Neutrophil (primary cell): ENCODE data around the gene ACYP1.

ENCODE experiments used
- H3K27ac ChIP-seq: fragments of 200-600 bp; sonication (generic); 2 replicates; pipeline ENCODE4 v1.5.1; 2016; ENCODE audit warnings: mild to moderate bottlenecking, moderate library complexity
- H3K27me3 ChIP-seq: fragments of 200-600 bp; sonication (generic); 2 replicates; pipeline ENCODE4 v1.6.0; 2016; ENCODE audit warnings: mild to moderate bottlenecking
- H3K36me3 ChIP-seq: fragments of 200-600 bp; sonication (generic); 2 replicates; pipeline ENCODE4 v1.5.1; 2017
- H3K4me1 ChIP-seq, 2 experiments: fragments of 200-600 bp in 1 of 2; sonication (generic) in 1 of 2; 1 replicate in 1 of 2; 2 replicates in 1 of 2; pipeline versions ENCODE4 v1.5.1 to v1.6.1; 2013 to 2016; ENCODE audit warnings: low read depth in 1 of 2, low read length in 1 of 2, mild to moderate bottlenecking in 1 of 2, moderate library complexity in 1 of 2; ENCODE audit not compliant: control insufficient read depth in 1 of 2, insufficient read depth in 1 of 2
- H3K4me3 ChIP-seq, 2 experiments: fragments of 200-600 bp in 1 of 2; sonication (generic) in 1 of 2; 1 replicate in 1 of 2; 2 replicates in 1 of 2; pipeline ENCODE4 v1.5.1; 2013 to 2016; ENCODE audit warnings: low read depth in 1 of 2, low read length in 1 of 2, mild to moderate bottlenecking in 1 of 2, moderate library complexity in 1 of 2
- H3K9me3 ChIP-seq: fragments of 200-600 bp; sonication (generic); 2 replicates; pipeline ENCODE4 v1.5.1; 2016
- CTCF ChIP-seq: fragments of 200-600 bp; sonication (generic); IDR thresholded peaks from 2 replicates; pipeline ENCODE4 v1.5.1; 2016; ENCODE audit warnings: antibody characterized with exemption

The ACYP1 gene

GRCh38 chr14:75090353-75090752 is 26.5 kb upstream of the ACYP1 start:
- TF ChIP-seq CTCF: no peak
- Histone ChIP-seq H3K27me3 (no peaks in the 10 kb centered on the region), H3K4me1 (no peaks in the 10 kb centered on the region), H3K36me3 (peaks cover 98% of the 10 kb centered on the region), H3K4me3 (no peak overlapping the region), H3K27ac (no peak overlapping the region), H3K9me3 (no peaks in the 10 kb centered on the region)

GRCh38 chr14:75088566-75089373 is 24.9 kb upstream of the ACYP1 start:
- H3K4me3 ChIP-seq: no peak overlapping the region
- peaks cover 98% of the 10 kb centered on the region for H3K36me3 ChIP-seq
- no peaks in the 10 kb centered on the region for H3K4me1 ChIP-seq
- no peaks in the 10 kb centered on the region for H3K9me3 ChIP-seq
- H3K27ac ChIP-seq: no peak overlapping the region
- no peaks in the 10 kb centered on the region for H3K27me3 ChIP-seq
- TF ChIP-seq CTCF: peak; percentile 45

GRCh38 chr14:75088153-75088552 is 24.3 kb upstream of the ACYP1 start:
- peaks cover 98% of the 10 kb centered on the region for H3K36me3 ChIP-seq

GRCh38 chr14:75084513-75084912 is 20.7 kb upstream of the ACYP1 start:
- TF ChIP-seq CTCF: no peak
- no peaks in the 10 kb centered on the region for H3K27me3 ChIP-seq
- H3K4me1 ChIP-seq: no peaks in the 10 kb centered on the region
- peaks cover 86% of the 10 kb centered on the region for H3K36me3 ChIP-seq
- no peak overlapping the region for H3K27ac ChIP-seq
- H3K9me3 ChIP-seq: no peaks in the 10 kb centered on the region
- no peak overlapping the region for H3K4me3 ChIP-seq

More at GRCh38 chr14:75088153-75088552, 24.3 kb upstream of the ACYP1 start:
- Histone ChIP-seq H3K9me3 (no peaks in the 10 kb centered on the region), H3K4me3 (no peak overlapping the region), H3K4me1 (no peaks in the 10 kb centered on the region), H3K27ac (no peak overlapping the region), H3K27me3 (no peaks in the 10 kb centered on the region)
- no peak for TF ChIP-seq CTCF

- H3K9me3 ChIP-seq: no peaks in the 10 kb centered on the region
- no peaks in the 10 kb centered on the region for H3K27me3 ChIP-seq
- no peaks in the 10 kb centered on the region for H3K4me1 ChIP-seq
- H3K27ac ChIP-seq: no peak overlapping the region
- H3K4me3 ChIP-seq: no peak overlapping the region
- TF ChIP-seq CTCF: no peak
- H3K36me3 ChIP-seq: peaks cover 73% of the 10 kb centered on the region
Observed at GRCh38 chr14:75083271-75083670, 19.4 kb upstream of the ACYP1 start.
